ENCODE results near the gene VTI1A. TPM values are rescaled to one million over a fixed set of nuclear protein-coding genes. Genes with fewer than 3 reads are reported as not detected.

Gene VTI1A
- total and polyA plus RNA-seq, 2 of the 13 experiments (the other 11 are each of a cell fraction or from before 2014, with no cell fraction given), result 11.7 to 32.7 TPM

GRCh38 chr10:112793202-112793921, 346.3 kb downstream of the VTI1A start:
- Histone ChIP-seq H3K36me3 (replicated peaks in 1 of 2; ENCODE audit: control insufficient read depth in 1 of 2, insufficient read depth in 2 of 2, low read length in 2 of 2) (no peaks in the 10 kb centered on the region; a peak in 1 of 5 replicates), H3K4me1 (ENCODE audit: insufficient read depth, low read length) (peaks cover 17% of the 10 kb centered on the region), H3K4me2 (ENCODE audit: low read depth, low read length) (no peak overlapping the region), H3K4me3 (replicated peaks in 1 of 3; ENCODE audit: insufficient read depth in 1 of 3, low read depth in 2 of 3, low read length in 3 of 3) (no peak overlapping the region), H3K9ac (ENCODE audit: insufficient read depth, low read depth, low read length) (no peak overlapping the region), H3K27ac (ENCODE audit: extremely low read length, insufficient read depth, low read length) (no peak overlapping the region), H3K27me3 (ENCODE audit: control insufficient read depth in 1 of 2, insufficient read depth in 2 of 2, low read length in 2 of 2) (no peaks in the 10 kb centered on the region), H3K79me2 (ENCODE audit: insufficient read depth, low read length) (no peaks in the 10 kb centered on the region), H3K9me3 (ENCODE audit: low read length) (peaks cover 7% of the 10 kb centered on the region), H2AFZ (ENCODE audit: low read length) (no peak overlapping the region), H4K20me1 (ENCODE audit: insufficient read depth, low read length) (no peaks in the 10 kb centered on the region)
- ATAC-seq (no peak), DNase-seq (ENCODE audit: low spot score) (no peak), FAIRE-seq (no peak)
- in situ Hi-C loops (cut with HindIII; ENCODE audit: extremely low pct_ligation_motif_present, low pct_unique_long_range_greater_than_20kb) (no loop called here), intact Hi-C loops (cut with micrococcal nuclease; ENCODE audit: unreplicated experiment) (no loop called here)
- CTCF ChIA-PET (ENCODE audit: low intra/inter-chr PET ratio, low total read pairs), result no interaction called here
- 73% methylated on average over 7 of the region's 8 CpGs for WGBS (ENCODE audit: low lambda C conversion rate)
- no TSS peak for BruUV-seq (replicated peaks)
- POLR2A ChIA-PET, result no interaction called here
- TF ChIP-seq ZNF24 (IDR thresholded peaks at IDR 0.05) (no peak), GMEB2 (CRISPR knock-in tag; IDR thresholded peaks at IDR 0.05; ENCODE audit: low read depth) (no peak), ZNF501 (CRISPR knock-in tag; IDR thresholded peaks at IDR 0.05) (no peak), TRIM24 (CRISPR knock-in tag; IDR thresholded peaks at IDR 0.05) (no peak), ZBTB14 (CRISPR knock-in tag; IDR thresholded peaks at IDR 0.05) (no peak), HNRNPH1 (optimal IDR thresholded peaks at IDR 0.05; ENCODE audit: low read depth, low read length) (no peak), ZC3H4 (CRISPR knock-in tag; IDR thresholded peaks at IDR 0.05; ENCODE audit: borderline replicate concordance) (no peak)

Data from HepG2 (cell line).